Measurements from ENCODE around the gene HMGB2.
A peak's percentile ranks its signal among the peaks of the same experiment; 100 is the strongest.

GRCh38 chr4:173370130-173370476 lies 35.9 kb upstream of the HMGB2 start:
- TF ChIP-seq POLR2A (IDR thresholded peaks at IDR 0.05; ENCODE audit: low read depth, low read length) (no peak), POLR2AphosphoS5 (IDR thresholded peaks at IDR 0.05; ENCODE audit: low read depth, low read length) (no peak), TAF1 (IDR thresholded peaks at IDR 0.05; ENCODE audit: low read depth, low read length) (peak; percentile 1; the same call in 1 of the 2 replicates), PAX5 (IDR thresholded peaks at IDR 0.05; ENCODE audit: insufficient read depth, low read length, severe bottlenecking) (no peak), SPI1 (IDR thresholded peaks at IDR 0.05; ENCODE audit: low read depth, low read length) (no peak)

All from GM12891 (cell line).